H9 (cell line): ENCODE data around the gene DDX6. TPM values are rescaled to one million over a fixed set of nuclear protein-coding genes. Genes with fewer than 3 reads are reported as not detected.
A peak's percentile ranks its signal among the peaks of the same experiment; 100 is the strongest.
"Not testable (repeated sequence)": the region's sequence is repeated elsewhere in the genome, so short reads cannot be mapped to it uniquely, and the experiment has no call there.

Experiments
- DNase-seq: peaks from one replicate; pipeline ENCODE4 v3.0.0-alpha.2; 2017
- H2AFZ ChIP-seq: one replicate; pipeline ENCODE4 v1.6.1; 2013; ENCODE audit warnings: mild to moderate bottlenecking, low read length, control low read depth, moderate library complexity
- H2AK5ac ChIP-seq: 2 replicates; pipeline ENCODE4 v1.6.1; 2013; ENCODE audit warnings: low read length, control low read depth, mixed read lengths; ENCODE audit not compliant: insufficient read length
- H2BK120ac ChIP-seq: one replicate; pipeline ENCODE4 v1.6.1; 2013; ENCODE audit warnings: low read depth, mild to moderate bottlenecking, low read length, control low read depth, inconsistent platforms; ENCODE audit not compliant: poor library complexity, severe bottlenecking
- H2BK12ac ChIP-seq: 2 replicates; pipeline ENCODE4 v1.6.1; 2013; ENCODE audit warnings: low read length, control low read depth, mixed read lengths, low read depth; ENCODE audit not compliant: insufficient read length
- H2BK15ac ChIP-seq: 2 replicates; pipeline ENCODE4 v1.6.1; 2013; ENCODE audit warnings: low read depth, low read length, control low read depth
- H2BK20ac ChIP-seq: one replicate; pipeline ENCODE4 v1.6.1; 2013; ENCODE audit warnings: low read depth, mild to moderate bottlenecking, low read length, control low read depth, inconsistent platforms; ENCODE audit not compliant: poor library complexity, severe bottlenecking
- H2BK5ac ChIP-seq: 2 replicates; pipeline ENCODE4 v1.6.1; 2013; ENCODE audit warnings: low read length, control low read depth, mixed read lengths; ENCODE audit not compliant: insufficient read length
- H3K14ac ChIP-seq: 2 replicates; pipeline ENCODE4 v1.6.1; 2013; ENCODE audit warnings: low read length, control low read depth; ENCODE audit not compliant: insufficient read depth
- H3K18ac ChIP-seq: 2 replicates; pipeline ENCODE4 v1.6.1; 2013; ENCODE audit warnings: low read depth, mild to moderate bottlenecking, mixed read lengths, low read length, control low read depth; ENCODE audit not compliant: insufficient read length
- H3K23ac ChIP-seq: 2 replicates; pipeline ENCODE4 v1.6.1; 2013; ENCODE audit warnings: low read length, control low read depth, mixed read lengths, low read depth; ENCODE audit not compliant: insufficient read length
- H3K23me2 ChIP-seq: 2 replicates; pipeline ENCODE4 v1.6.1; 2013; ENCODE audit warnings: low read depth, mild to moderate bottlenecking, mixed read lengths, low read length, control low read depth; ENCODE audit not compliant: insufficient read length, poor library complexity, severe bottlenecking
- H3K27ac ChIP-seq: 2 replicates; pipeline ENCODE4 v1.5.1; 2013; ENCODE audit warnings: low read length, control low read depth, mixed read lengths, low read depth; ENCODE audit not compliant: insufficient read length
- H3K27me3 ChIP-seq: 2 replicates; pipeline ENCODE4 v1.6.1; 2013; ENCODE audit warnings: low read length, control low read depth, inconsistent platforms; ENCODE audit not compliant: insufficient read depth
- H3K4ac ChIP-seq: 2 replicates; pipeline ENCODE4 v1.6.1; 2013; ENCODE audit warnings: low read depth, mild to moderate bottlenecking, control low read depth, inconsistent platforms, low read length, moderate library complexity
- H3K4me1 ChIP-seq: 2 replicates; pipeline ENCODE4 v1.6.1; 2013; ENCODE audit warnings: low read length, control low read depth, inconsistent platforms; ENCODE audit not compliant: insufficient read depth
- H3K4me2 ChIP-seq: 2 replicates; pipeline ENCODE4 v1.6.1; 2013; ENCODE audit warnings: low read length, control low read depth, mixed read lengths; ENCODE audit not compliant: insufficient read length, insufficient read depth
- H3K56ac ChIP-seq: 2 replicates; pipeline ENCODE4 v1.6.1; 2013; ENCODE audit warnings: low read depth, mild to moderate bottlenecking, mixed read lengths, low read length, control low read depth; ENCODE audit not compliant: insufficient read length
- H3K79me1 ChIP-seq: 2 replicates; pipeline ENCODE4 v1.6.1; 2013; ENCODE audit warnings: low read depth, mild to moderate bottlenecking, moderate library complexity, low read length, control low read depth, inconsistent platforms; ENCODE audit not compliant: insufficient read depth, poor library complexity, severe bottlenecking
- H3K79me2 ChIP-seq: 2 replicates; pipeline ENCODE4 v1.6.1; 2013; ENCODE audit warnings: low read length, control low read depth, inconsistent platforms; ENCODE audit not compliant: insufficient read depth
- H3K9ac ChIP-seq: 2 replicates; pipeline ENCODE4 v1.6.1; 2013; ENCODE audit warnings: low read length, control low read depth, mixed read lengths; ENCODE audit not compliant: insufficient read length; ENCODE audit errors: extremely low read depth
- H3K9me3 ChIP-seq: one replicate; pipeline ENCODE4 v1.6.1; 2013; ENCODE audit warnings: low read depth, low read length, inconsistent platforms; ENCODE audit not compliant: control insufficient read depth
- H3T11ph ChIP-seq: one replicate; pipeline ENCODE4 v1.6.1; 2013; ENCODE audit warnings: mild to moderate bottlenecking, low read length, control low read depth, inconsistent platforms
- H4K20me1 ChIP-seq: one replicate; pipeline ENCODE4 v1.6.1; 2013; ENCODE audit not compliant: control insufficient read depth, insufficient read length, insufficient read depth
- H4K5ac ChIP-seq: 2 replicates; pipeline ENCODE4 v1.6.1; 2013; ENCODE audit warnings: low read depth, mild to moderate bottlenecking, mixed read lengths, low read length, control low read depth; ENCODE audit not compliant: insufficient read length
- H4K8ac ChIP-seq: replicated peaks from 2 replicates; pipeline ENCODE4 v1.6.1; 2013; ENCODE audit warnings: low read length, control low read depth, mixed read lengths, low read depth; ENCODE audit not compliant: insufficient read length
- H4K91ac ChIP-seq: 2 replicates; pipeline ENCODE4 v1.6.1; 2013; ENCODE audit warnings: low read depth, mild to moderate bottlenecking, moderate library complexity, mixed read lengths, low read length, control low read depth; ENCODE audit not compliant: insufficient read length
- H3K27ac Mint-ChIP-seq, 3 experiments: 2 replicates in 2 of 3; 3 replicates in 1 of 3; pipeline ENCODE4 v1.8.0; 2020 to 2021; ENCODE audit warnings: mixed read lengths in 3 of 3, mild to moderate bottlenecking in 1 of 3, moderate library complexity in 1 of 3
- H3K27me3 Mint-ChIP-seq: 2 replicates; pipeline ENCODE4 v1.8.0; 2021; ENCODE audit warnings: low read depth, mild to moderate bottlenecking, moderate library complexity, mixed read lengths
- H3K36me3 Mint-ChIP-seq, 3 experiments: 2 replicates in 2 of 3; 3 replicates in 1 of 3; pipeline ENCODE4 v1.8.0; 2020 to 2021; ENCODE audit warnings: low read depth in 3 of 3, mixed read lengths in 3 of 3; ENCODE audit not compliant: insufficient read depth in 1 of 3
- H3K4me1 Mint-ChIP-seq, 2 experiments: 2 replicates each; pipeline ENCODE4 v1.8.0; 2020; ENCODE audit warnings: mixed read lengths in 2 of 2
- H3K4me3 Mint-ChIP-seq, 2 experiments: 2 replicates in 1 of 2; 3 replicates in 1 of 2; pipeline ENCODE4 v1.8.0; 2020 to 2021; ENCODE audit warnings: mild to moderate bottlenecking in 2 of 2, mixed read lengths in 2 of 2, moderate library complexity in 1 of 2
- H3K9me3 Mint-ChIP-seq, 2 experiments: 2 replicates in 1 of 2; 3 replicates in 1 of 2; pipeline ENCODE4 v1.8.0; 2020; ENCODE audit warnings: mild to moderate bottlenecking in 2 of 2, mixed read lengths in 2 of 2, moderate library complexity in 1 of 2
- WGBS: extraction: QIAGEN DNeasy Blood & Tissue Kit; methylation state at CpG from one replicate; pipeline ENCODE4 v1.1.7; 2013; ENCODE audit warnings: missing lambda C conversion rate, low lambda C conversion rate, mixed read lengths; ENCODE audit not compliant: insufficient read length; ENCODE audit errors: extremely low coverage; 5-methylcytosine and 5-hydroxymethylcytosine counted together
- total RNA-seq: library from RNA; stranded (reverse); gene quantifications from 2 replicates; pipeline ENCODE4 v1.2.1, GENCODE V29; 2021
- TF ChIP-seq, protein P1 (sequence below): fragments of 200-600 bp; sonication (generic); conservative IDR thresholded peaks from 3 replicates; pipeline ENCODE4 v1.8.0; 2021; ENCODE audit warnings: antibody characterized with exemption, mild to moderate bottlenecking

The DDX6 gene
- total RNA-seq, 1 experiment from 2014 or later, result 221 TPM

DNA sequence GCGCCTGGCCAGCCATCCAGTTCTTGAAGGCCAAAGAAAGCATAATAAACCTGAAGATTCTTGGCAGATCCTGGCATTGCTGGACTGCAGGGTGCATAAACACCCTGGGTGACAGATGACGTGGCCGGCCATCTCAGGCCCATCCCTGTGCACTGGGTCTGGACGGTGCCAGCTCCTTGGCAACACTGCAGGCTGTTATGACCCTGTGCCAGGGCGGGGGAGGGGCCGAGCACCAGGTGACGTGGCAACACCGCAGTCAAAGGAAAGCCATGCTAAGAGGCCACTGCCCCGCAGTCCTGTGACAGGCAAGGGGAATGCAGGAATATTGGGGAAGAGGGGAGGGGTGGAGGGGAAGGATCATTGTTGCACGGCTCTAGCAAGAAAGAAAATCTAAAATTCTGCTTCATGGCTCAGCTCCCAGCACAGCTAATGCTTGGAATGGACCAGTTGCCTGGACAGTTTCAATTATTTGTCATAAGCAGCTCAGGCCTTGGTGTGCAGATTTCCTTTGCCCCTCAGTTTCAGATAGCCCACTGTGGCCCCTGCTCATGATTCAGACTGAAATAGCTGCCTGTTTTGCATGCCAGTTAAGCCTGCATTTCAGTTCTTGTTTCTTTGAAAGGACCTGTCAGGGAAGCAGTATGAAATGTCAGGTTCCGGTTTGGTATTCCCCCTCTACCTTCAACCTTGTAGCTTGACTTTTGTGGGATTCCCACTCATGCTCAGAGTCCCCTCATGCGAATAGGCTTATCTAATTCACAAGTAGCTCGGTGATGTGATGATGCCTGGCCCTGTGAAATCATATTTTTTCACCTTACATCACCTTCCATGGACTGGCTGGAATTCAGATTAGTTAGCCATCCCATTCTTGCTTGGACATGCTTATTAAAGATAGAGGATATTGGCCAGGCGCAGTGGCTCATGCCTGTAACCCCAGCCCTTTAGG lies 29.7 kb upstream of the DDX6 start:
- Histone ChIP-seq H3K23ac (no peak overlapping the region), H3K27ac (no peak overlapping the region)

DNA sequence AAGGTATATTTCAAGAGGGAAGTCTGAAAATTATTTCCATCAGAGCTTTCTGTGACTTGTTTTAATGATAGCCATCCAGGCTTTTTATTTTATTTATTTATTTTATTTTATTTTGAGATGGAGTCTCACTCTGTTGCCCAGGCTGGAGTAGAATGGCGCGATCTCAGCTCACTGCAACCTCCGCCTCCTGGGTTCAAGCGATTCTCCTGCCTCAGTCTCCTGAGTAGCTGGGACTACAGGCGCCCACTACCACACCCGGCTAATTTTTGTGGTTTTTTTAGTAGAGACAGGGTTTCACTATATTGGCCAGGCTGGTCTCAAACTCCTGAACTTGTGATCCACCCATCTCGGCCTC lies 29.0 kb upstream of the DDX6 start:
- no CpG with 5 or more reads among the region's 7 CpGs for WGBS
- DNase-seq, result not testable (repeated sequence)

More for the DNA sequence above, 29.7 kb upstream of the DDX6 start:
- TF ChIP-seq, protein P1, sequence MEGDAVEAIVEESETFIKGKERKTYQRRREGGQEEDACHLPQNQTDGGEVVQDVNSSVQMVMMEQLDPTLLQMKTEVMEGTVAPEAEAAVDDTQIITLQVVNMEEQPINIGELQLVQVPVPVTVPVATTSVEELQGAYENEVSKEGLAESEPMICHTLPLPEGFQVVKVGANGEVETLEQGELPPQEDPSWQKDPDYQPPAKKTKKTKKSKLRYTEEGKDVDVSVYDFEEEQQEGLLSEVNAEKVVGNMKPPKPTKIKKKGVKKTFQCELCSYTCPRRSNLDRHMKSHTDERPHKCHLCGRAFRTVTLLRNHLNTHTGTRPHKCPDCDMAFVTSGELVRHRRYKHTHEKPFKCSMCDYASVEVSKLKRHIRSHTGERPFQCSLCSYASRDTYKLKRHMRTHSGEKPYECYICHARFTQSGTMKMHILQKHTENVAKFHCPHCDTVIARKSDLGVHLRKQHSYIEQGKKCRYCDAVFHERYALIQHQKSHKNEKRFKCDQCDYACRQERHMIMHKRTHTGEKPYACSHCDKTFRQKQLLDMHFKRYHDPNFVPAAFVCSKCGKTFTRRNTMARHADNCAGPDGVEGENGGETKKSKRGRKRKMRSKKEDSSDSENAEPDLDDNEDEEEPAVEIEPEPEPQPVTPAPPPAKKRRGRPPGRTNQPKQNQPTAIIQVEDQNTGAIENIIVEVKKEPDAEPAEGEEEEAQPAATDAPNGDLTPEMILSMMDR, result no peak
- no peaks in the 10 kb centered on the region for H3K79me1 ChIP-seq
- H4K20me1 ChIP-seq, result no peaks in the 10 kb centered on the region
- H2BK20ac ChIP-seq, result no peak overlapping the region
- no peak overlapping the region for H2BK12ac ChIP-seq
- no peak overlapping the region for H3K4me2 ChIP-seq
- H3K4me3 Mint-ChIP-seq, result no peak overlapping the region
- H3K4me1 ChIP-seq, result no peaks in the 10 kb centered on the region
- peaks cover 6 to 7% of the 10 kb centered on the region in 2 experiments for H3K4me1 Mint-ChIP-seq
- H3K27me3 Mint-ChIP-seq, result no peaks in the 10 kb centered on the region
- H2BK5ac ChIP-seq, result no peak overlapping the region
- no peak overlapping the region for H3T11ph ChIP-seq
- H3K27ac Mint-ChIP-seq, result no peak overlapping the region
- H3K23me2 ChIP-seq, result no peaks in the 10 kb centered on the region
- no peak overlapping the region for H2AFZ ChIP-seq
- no peaks in the 10 kb centered on the region for H3K27me3 ChIP-seq
- no peaks in the 10 kb centered on the region for H3K79me2 ChIP-seq
- H3K9ac ChIP-seq, result no peak overlapping the region
- no peak overlapping the region for H3K18ac ChIP-seq
- H4K8ac ChIP-seq, result no peak overlapping the region
- peak; percentile 44 for DNase-seq
- H4K91ac ChIP-seq, result no peak overlapping the region
- no peaks in the 10 kb centered on the region for H3K9me3 ChIP-seq
- WGBS, result no CpG with 5 or more reads among the region's 14 CpGs
- no peak overlapping the region for H2AK5ac ChIP-seq
- no peaks in the 10 kb centered on the region for H3K9me3 Mint-ChIP-seq
- no peak overlapping the region for H3K4ac ChIP-seq
- no peak overlapping the region for H2BK15ac ChIP-seq
- H4K5ac ChIP-seq, result no peak overlapping the region
- H3K56ac ChIP-seq, result no peak overlapping the region
- H3K36me3 Mint-ChIP-seq, result no peaks in the 10 kb centered on the region
- no peak overlapping the region for H3K14ac ChIP-seq
- H2BK120ac ChIP-seq, result no peak overlapping the region

More for the DNA sequence above, 29.0 kb upstream of the DDX6 start:
- H2BK12ac ChIP-seq, H4K20me1 ChIP-seq, H2BK5ac ChIP-seq, H2BK15ac ChIP-seq, H3K23ac ChIP-seq, H3K56ac ChIP-seq, H4K8ac ChIP-seq, H3K79me1 ChIP-seq, H3K4me1 Mint-ChIP-seq, H3K4me2 ChIP-seq, H3K9me3 ChIP-seq, H2BK120ac ChIP-seq, H2AFZ ChIP-seq, H3T11ph ChIP-seq, H4K5ac ChIP-seq, H3K9ac ChIP-seq, H3K36me3 Mint-ChIP-seq, H3K18ac ChIP-seq, H3K4ac ChIP-seq, H3K27me3 ChIP-seq, H2AK5ac ChIP-seq, H3K27me3 Mint-ChIP-seq, H4K91ac ChIP-seq, H3K23me2 ChIP-seq, H3K79me2 ChIP-seq, H3K4me3 Mint-ChIP-seq, H3K4me1 ChIP-seq, H3K27ac ChIP-seq, H3K14ac ChIP-seq, H3K9me3 Mint-ChIP-seq, H2BK20ac ChIP-seq: not testable (repeated sequence)
- H3K27ac Mint-ChIP-seq, result peak overlapping the region in 1 of 3 experiments; percentile 56; a peak in 1 of 7 replicates
